GM12878 (cell line): ENCODE measurements around the gene ZNF780A.

Experiments used
- NFYB ChIP-seq: IDR thresholded peaks from 2 replicates; pipeline ENCODE4 v1.6.1; 2011; ENCODE audit warnings: low read depth, mild to moderate bottlenecking, low read length, improper control_type of control experiment, moderate library complexity; ENCODE audit not compliant: insufficient read depth
- ZNF24 ChIP-seq: fragments of 450-650 bp; IDR thresholded peaks from 2 replicates; pipeline ENCODE4 v1.6.1; 2017; ENCODE audit warnings: antibody characterized with exemption, mild to moderate bottlenecking
- TF ChIP-seq, protein P1 (sequence below): IDR thresholded peaks from 2 replicates; pipeline ENCODE4 v1.6.1; 2011; ENCODE audit warnings: low read depth, low read length, improper control_type of control experiment, borderline replicate concordance
- TF ChIP-seq, protein P2 (sequence below): IDR thresholded peaks from 2 replicates; pipeline ENCODE4 v1.6.1; 2012; ENCODE audit warnings: low read depth, low read length, improper control_type of control experiment

- no peak for TF ChIP-seq ZNF24
- TF ChIP-seq NFYB = no peak
- TF ChIP-seq, protein P1, sequence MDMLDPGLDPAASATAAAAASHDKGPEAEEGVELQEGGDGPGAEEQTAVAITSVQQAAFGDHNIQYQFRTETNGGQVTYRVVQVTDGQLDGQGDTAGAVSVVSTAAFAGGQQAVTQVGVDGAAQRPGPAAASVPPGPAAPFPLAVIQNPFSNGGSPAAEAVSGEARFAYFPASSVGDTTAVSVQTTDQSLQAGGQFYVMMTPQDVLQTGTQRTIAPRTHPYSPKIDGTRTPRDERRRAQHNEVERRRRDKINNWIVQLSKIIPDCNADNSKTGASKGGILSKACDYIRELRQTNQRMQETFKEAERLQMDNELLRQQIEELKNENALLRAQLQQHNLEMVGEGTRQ = no peak
- TF ChIP-seq, protein P2, sequence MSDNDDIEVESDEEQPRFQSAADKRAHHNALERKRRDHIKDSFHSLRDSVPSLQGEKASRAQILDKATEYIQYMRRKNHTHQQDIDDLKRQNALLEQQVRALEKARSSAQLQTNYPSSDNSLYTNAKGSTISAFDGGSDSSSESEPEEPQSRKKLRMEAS = no peak
Measured at GRCh38 chr19:40134866-40135265, 44.1 kb upstream of the ZNF780A start.
